ENCODE results near the gene CFHR5. TPM values are rescaled to one million over a fixed set of nuclear protein-coding genes. Genes with fewer than 3 reads are reported as not detected.
"Not testable (repeated sequence)": the region's sequence is repeated elsewhere in the genome, so short reads cannot be mapped to it uniquely, and the experiment has no call there.

CFHR5 gene
- total RNA-seq, 2 donors from 2014 or later = not detected

DNA sequence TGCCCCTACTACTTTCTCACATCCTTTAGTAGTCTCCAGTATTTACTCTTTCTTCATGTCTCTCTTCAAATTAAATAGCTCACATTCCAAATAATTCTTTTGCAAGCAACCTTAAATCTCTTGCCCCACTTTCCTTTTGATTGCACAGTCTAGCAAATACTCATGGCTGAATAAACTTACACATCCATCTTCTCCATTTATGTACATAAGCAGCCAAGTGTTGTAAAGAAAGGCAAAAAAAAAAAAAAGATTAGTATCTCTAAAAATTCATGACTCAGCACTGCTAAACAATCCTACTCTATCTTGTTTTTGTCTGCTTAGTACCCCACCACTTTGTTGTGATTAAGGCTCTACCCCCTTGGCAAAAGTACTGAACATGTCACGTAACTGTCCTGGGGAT is 47.1 kb downstream of the CFHR5 start:
- Mint-ChIP-seq H3K36me3 (ENCODE audit: low read depth) (no peaks in the 10 kb centered on the region), H3K27me3 (ENCODE audit: insufficient read depth) (no peaks in the 10 kb centered on the region), H3K4me3 (no peak overlapping the region), H3K27ac (no peak overlapping the region), H3K4me1 (peaks cover 4% of the 10 kb centered on the region), H3K9me3 (no peaks in the 10 kb centered on the region)
- no peaks in the 10 kb centered on the region for H3K36me3 ChIP-seq (ENCODE audit: control insufficient read depth, insufficient read depth, low read length)
- TF ChIP-seq, protein P1, sequence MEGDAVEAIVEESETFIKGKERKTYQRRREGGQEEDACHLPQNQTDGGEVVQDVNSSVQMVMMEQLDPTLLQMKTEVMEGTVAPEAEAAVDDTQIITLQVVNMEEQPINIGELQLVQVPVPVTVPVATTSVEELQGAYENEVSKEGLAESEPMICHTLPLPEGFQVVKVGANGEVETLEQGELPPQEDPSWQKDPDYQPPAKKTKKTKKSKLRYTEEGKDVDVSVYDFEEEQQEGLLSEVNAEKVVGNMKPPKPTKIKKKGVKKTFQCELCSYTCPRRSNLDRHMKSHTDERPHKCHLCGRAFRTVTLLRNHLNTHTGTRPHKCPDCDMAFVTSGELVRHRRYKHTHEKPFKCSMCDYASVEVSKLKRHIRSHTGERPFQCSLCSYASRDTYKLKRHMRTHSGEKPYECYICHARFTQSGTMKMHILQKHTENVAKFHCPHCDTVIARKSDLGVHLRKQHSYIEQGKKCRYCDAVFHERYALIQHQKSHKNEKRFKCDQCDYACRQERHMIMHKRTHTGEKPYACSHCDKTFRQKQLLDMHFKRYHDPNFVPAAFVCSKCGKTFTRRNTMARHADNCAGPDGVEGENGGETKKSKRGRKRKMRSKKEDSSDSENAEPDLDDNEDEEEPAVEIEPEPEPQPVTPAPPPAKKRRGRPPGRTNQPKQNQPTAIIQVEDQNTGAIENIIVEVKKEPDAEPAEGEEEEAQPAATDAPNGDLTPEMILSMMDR (conservative IDR thresholded peaks at IDR 0.05) = no peak
- no peak for DNase-seq
- no peak overlapping the region for H3K9ac ChIP-seq (ENCODE audit: extremely low read depth, low read length, poor library complexity, severe bottlenecking)
- no peaks in the 10 kb centered on the region for H3K9me3 ChIP-seq (ENCODE audit: control insufficient read depth, low read length)
- H3K4me3 ChIP-seq (ENCODE audit: low read length) = no peak overlapping the region
- H3K27ac ChIP-seq (ENCODE audit: low read depth, low read length) = no peak overlapping the region
- H3K27me3 ChIP-seq (ENCODE audit: control insufficient read depth, insufficient read depth, low read length, poor library complexity, severe bottlenecking) = no peaks in the 10 kb centered on the region
- no peaks in the 10 kb centered on the region for H3K4me1 ChIP-seq (ENCODE audit: control insufficient read depth, insufficient read depth, low read length)
- 94% methylated on average over 1 of the region's 1 CpG; no CpG with 5 or more reads in 1 of the 2 experiments for WGBS, 2 experiments (ENCODE audit: insufficient coverage in 1 of 2, insufficient read length in 1 of 2)

DNA sequence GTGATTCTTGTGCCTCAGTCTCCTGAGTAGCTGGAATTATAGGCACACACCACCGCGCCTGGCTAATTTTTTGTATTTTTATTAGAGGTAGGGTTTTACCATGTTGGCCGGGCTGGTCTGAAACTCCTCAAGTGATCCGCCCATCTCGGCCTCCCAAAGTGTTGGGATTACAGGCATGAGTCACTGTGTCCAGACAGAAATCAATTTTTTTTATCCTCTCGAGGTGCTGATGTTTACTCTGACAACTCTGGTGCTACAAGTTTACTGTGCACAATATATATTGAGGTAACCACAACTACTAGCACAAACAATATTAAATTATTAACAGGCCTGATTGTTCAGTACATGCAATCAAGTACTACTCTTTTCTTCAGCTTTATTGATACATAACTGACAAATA is 50.0 kb downstream of the CFHR5 start:
- no peak overlapping the region for H3K4me3 ChIP-seq (ENCODE audit: low read length)
- Mint-ChIP-seq H3K27me3 (ENCODE audit: insufficient read depth) (no peaks in the 10 kb centered on the region), H3K4me3 (no peak overlapping the region), H3K9me3 (no peaks in the 10 kb centered on the region), H3K27ac (no peak overlapping the region), H3K36me3 (ENCODE audit: low read depth) (no peaks in the 10 kb centered on the region), H3K4me1 (no peaks in the 10 kb centered on the region)
- no peaks in the 10 kb centered on the region for H3K9me3 ChIP-seq (ENCODE audit: control insufficient read depth, low read length)
- H3K27ac ChIP-seq (ENCODE audit: low read depth, low read length) = no peak overlapping the region
- no peaks in the 10 kb centered on the region for H3K27me3 ChIP-seq (ENCODE audit: control insufficient read depth, insufficient read depth, low read length, poor library complexity, severe bottlenecking)
- no peaks in the 10 kb centered on the region for H3K4me1 ChIP-seq (ENCODE audit: control insufficient read depth, insufficient read depth, low read length)
- H3K9ac ChIP-seq (ENCODE audit: extremely low read depth, low read length, poor library complexity, severe bottlenecking) = no peak overlapping the region
- WGBS, 2 experiments (ENCODE audit: insufficient coverage in 1 of 2, insufficient read length in 1 of 2) = 83 to 94% methylated on average over 2 to 6 of the region's 6 CpGs
- H3K36me3 ChIP-seq (ENCODE audit: control insufficient read depth, insufficient read depth, low read length) = no peaks in the 10 kb centered on the region
- TF ChIP-seq, protein P1 (conservative IDR thresholded peaks at IDR 0.05) = no peak
- DNase-seq = no peak

DNA sequence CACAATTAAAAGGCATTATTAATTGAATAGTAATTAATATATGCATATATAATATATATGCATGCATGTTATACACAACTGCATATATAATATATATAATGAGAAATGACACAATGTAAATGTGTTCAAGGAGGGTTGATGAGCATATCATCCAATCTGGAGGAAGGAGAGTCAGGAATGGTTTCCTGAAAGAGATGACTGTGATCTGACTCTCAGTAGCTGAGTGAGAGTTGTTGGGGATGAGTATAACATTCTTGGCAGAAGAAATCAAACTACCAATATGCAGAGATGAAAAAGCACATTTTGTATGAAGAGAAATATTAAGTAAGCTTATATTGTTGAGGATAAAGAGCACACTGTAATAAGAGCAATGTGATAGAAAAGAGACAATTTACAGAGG is 52.4 kb downstream of the CFHR5 start:
- H3K27me3 ChIP-seq (ENCODE audit: control insufficient read depth, insufficient read depth, low read length, poor library complexity, severe bottlenecking) = no peaks in the 10 kb centered on the region
- DNase-seq = no peak
- TF ChIP-seq, protein P1 (conservative IDR thresholded peaks at IDR 0.05) = no peak
- H3K27me3 Mint-ChIP-seq (ENCODE audit: insufficient read depth) = no peaks in the 10 kb centered on the region
- no peaks in the 10 kb centered on the region for H3K4me1 Mint-ChIP-seq
- no peaks in the 10 kb centered on the region for H3K4me1 ChIP-seq (ENCODE audit: control insufficient read depth, insufficient read depth, low read length)
- H3K9ac ChIP-seq (ENCODE audit: extremely low read depth, low read length, poor library complexity, severe bottlenecking) = no peak overlapping the region
- no peak overlapping the region for H3K4me3 Mint-ChIP-seq
- no peaks in the 10 kb centered on the region for H3K36me3 Mint-ChIP-seq (ENCODE audit: low read depth)
- H3K27ac Mint-ChIP-seq = no peak overlapping the region
- H3K27ac ChIP-seq (ENCODE audit: low read depth, low read length) = no peak overlapping the region
- H3K4me3 ChIP-seq (ENCODE audit: low read length) = no peak overlapping the region
- H3K9me3 Mint-ChIP-seq = no peaks in the 10 kb centered on the region
- H3K36me3 ChIP-seq (ENCODE audit: control insufficient read depth, insufficient read depth, low read length) = no peaks in the 10 kb centered on the region
- no peaks in the 10 kb centered on the region for H3K9me3 ChIP-seq (ENCODE audit: control insufficient read depth, low read length)

DNA sequence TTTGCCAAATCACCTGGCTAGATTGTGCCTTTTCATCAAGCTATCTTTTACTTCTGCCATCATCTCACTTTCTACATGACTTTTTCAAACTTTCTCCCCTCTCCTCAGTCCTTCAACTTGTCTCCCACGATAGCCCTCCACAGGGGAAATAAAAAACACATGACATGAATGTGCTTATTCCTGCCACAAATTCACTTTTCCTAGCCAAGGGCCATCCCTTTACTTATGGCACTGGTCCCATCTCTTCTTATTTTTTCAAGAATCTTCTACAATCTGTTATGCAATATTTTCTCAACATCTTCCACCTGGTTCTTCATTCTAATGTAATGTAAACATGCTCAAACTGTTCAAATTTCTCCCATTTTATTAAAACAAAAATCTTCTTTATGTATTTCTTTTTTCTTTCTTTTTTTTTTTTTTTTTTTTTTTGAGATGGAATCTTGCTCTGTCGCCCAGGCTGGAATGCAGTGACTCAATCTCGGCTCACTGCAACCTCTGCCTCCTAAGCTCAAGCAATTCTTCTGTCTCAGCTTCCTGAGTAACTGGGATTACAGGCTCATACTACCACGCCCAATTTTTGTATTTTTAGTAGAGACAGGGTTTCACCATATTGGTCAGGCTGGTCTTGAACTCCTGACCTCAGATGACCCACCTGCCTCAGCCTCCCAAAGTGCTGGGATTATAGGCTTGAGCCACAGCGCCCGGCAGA is 57.4 kb downstream of the CFHR5 start:
- H3K36me3 ChIP-seq (ENCODE audit: control insufficient read depth, insufficient read depth, low read length); H3K9me3 Mint-ChIP-seq; H3K4me3 ChIP-seq (ENCODE audit: low read length); H3K4me1 Mint-ChIP-seq; H3K4me3 Mint-ChIP-seq; H3K9me3 ChIP-seq (ENCODE audit: control insufficient read depth, low read length); DNase-seq; H3K27me3 ChIP-seq (ENCODE audit: control insufficient read depth, insufficient read depth, low read length, poor library complexity, severe bottlenecking); H3K36me3 Mint-ChIP-seq (ENCODE audit: low read depth); H3K4me1 ChIP-seq (ENCODE audit: control insufficient read depth, insufficient read depth, low read length); H3K27ac ChIP-seq (ENCODE audit: low read depth, low read length); H3K27me3 Mint-ChIP-seq (ENCODE audit: insufficient read depth); H3K9ac ChIP-seq (ENCODE audit: extremely low read depth, low read length, poor library complexity, severe bottlenecking); H3K27ac Mint-ChIP-seq: not testable (repeated sequence)
- WGBS, 2 experiments (ENCODE audit: insufficient coverage in 1 of 2, insufficient read length in 1 of 2) = 87 to 89% methylated on average over 5 to 6 of the region's 6 CpGs
